K562 (cell line): ENCODE data around the gene MYO16. TPM values are rescaled to one million over a fixed set of nuclear protein-coding genes. Genes with fewer than 3 reads are reported as not detected.

Experiments used
- ATAC-seq: fragments of 200-7000 bp; cut with Tn5 transposase; 3 replicates; pipeline ENCODE4 v1.9.1; 2020; ENCODE audit warnings: moderate library complexity
- BruUV-seq: library from RNA; stranded (reverse); fragments of 400-500 nt; replicated peaks from 2 replicates; lab custom pipeline; 2021; lab: Mats Ljungman, UMichigan
- CTCF ChIA-PET: fragments of 300-600 bp; formaldehyde crosslinking; extraction: SDS; loops from one replicate; lab custom pipeline; 2021; ENCODE audit warnings: low intra/inter-chr PET ratio; lab: Yijun Ruan, JAX
- POLR2A ChIA-PET: fragments of 300-600, 350-650 bp; sonication (Branson Sonifier 250); formaldehyde crosslinking; extraction: SDS; loops from one replicate; lab custom pipeline; 2021; ENCODE audit warnings: antibody characterized with exemption, inconsistent platforms; lab: Yijun Ruan, JAX
- DNase-seq, 4 experiments: peaks; one replicate each; pipeline versions ENCODE4 v3.0.0 to v3.0.0-alpha.2; 2011 to 2018; ENCODE audit warnings: low spot score in 3 of 4, mixed read lengths in 3 of 4; ENCODE audit errors: extremely low read depth in 1 of 4
- FAIRE-seq: peaks from 2 replicates; lab custom pipeline; 2011; peaks lifted over from hg19 to GRCh38; lab: Jason Lieb, UNC
- H2AFZ ChIP-seq: 2 replicates; pipeline ENCODE4 v1.6.0; 2011; ENCODE audit warnings: low read depth, low read length, control low read depth, inconsistent platforms
- H3K27ac ChIP-seq: fragments of 200-600 bp; 3 replicates; pipeline ENCODE4 v1.8.0; 2011; ENCODE audit warnings: low read depth, mild to moderate bottlenecking, control low read depth, inconsistent platforms, low read length, moderate library complexity, mixed read lengths; ENCODE audit errors: extremely low read depth
- H3K27me3 ChIP-seq, 2 experiments: fragments of 300-600 bp in 1 of 2; 2 replicates in 1 of 2; 3 replicates in 1 of 2; pipeline versions ENCODE4 v1.6.0 to v1.8.0; 2011; ENCODE audit warnings: inconsistent platforms in 2 of 2, low read length in 2 of 2, mild to moderate bottlenecking in 1 of 2, mixed read lengths in 1 of 2, moderate library complexity in 1 of 2; ENCODE audit not compliant: control insufficient read depth in 2 of 2, insufficient read depth in 2 of 2
- H3K36me3 ChIP-seq: fragments of 300-600 bp; 3 replicates; pipeline ENCODE4 v1.8.0; 2011; ENCODE audit warnings: mild to moderate bottlenecking, low read length, inconsistent platforms; ENCODE audit not compliant: control insufficient read depth, insufficient read depth
- H3K4me1 ChIP-seq, 2 experiments: fragments of 200-600 bp in 1 of 2; replicated peaks in 1 of 2; 2 replicates in 1 of 2; 3 replicates in 1 of 2; pipeline versions ENCODE4 v1.5.1 to v1.8.0; 2011; ENCODE audit warnings: inconsistent platforms in 2 of 2, low read length in 2 of 2, mild to moderate bottlenecking in 1 of 2, mixed read lengths in 1 of 2, moderate library complexity in 1 of 2; ENCODE audit not compliant: control insufficient read depth in 2 of 2, insufficient read depth in 2 of 2
- H3K4me2 ChIP-seq: 2 replicates; pipeline ENCODE4 v1.6.1; 2011; ENCODE audit warnings: low read length, control low read depth, inconsistent platforms, mixed read lengths; ENCODE audit not compliant: insufficient read depth
- H3K4me3 ChIP-seq: fragments of 200-600 bp; sonication (generic), shearing (Covaris generic); 2 replicates; pipeline ENCODE4 v1.5.1; 2016; ENCODE audit warnings: control low read depth, inconsistent platforms
- H3K79me2 ChIP-seq: fragments of 200-600 bp; 3 replicates; pipeline ENCODE4 v1.8.0; 2011; ENCODE audit warnings: low read length, inconsistent platforms; ENCODE audit not compliant: control insufficient read depth, insufficient read depth
- H3K9ac ChIP-seq, 2 experiments: 2 replicates each; pipeline versions ENCODE4 v1.6.0 to v1.6.1; 2011; ENCODE audit warnings: low read depth in 2 of 2, low read length in 2 of 2, control low read depth in 1 of 2, inconsistent platforms in 1 of 2, mild to moderate bottlenecking in 1 of 2, mixed read lengths in 1 of 2; ENCODE audit not compliant: insufficient read depth in 1 of 2
- H3K9me1 ChIP-seq: one replicate; pipeline ENCODE4 v1.6.0; 2011; ENCODE audit warnings: inconsistent platforms, mild to moderate bottlenecking, low read length, moderate library complexity; ENCODE audit not compliant: control insufficient read depth, insufficient read depth
- H3K9me3 ChIP-seq: replicated peaks from 2 replicates; pipeline ENCODE4 v1.5.1; 2011; ENCODE audit warnings: low read depth, low read length, inconsistent platforms; ENCODE audit not compliant: control insufficient read depth, insufficient read depth
- H4K20me1 ChIP-seq: replicated peaks from 2 replicates; pipeline ENCODE4 v1.6.1; 2011; ENCODE audit warnings: low read length, inconsistent platforms, mixed read lengths; ENCODE audit not compliant: control insufficient read depth, insufficient read depth
- CBFA2T2 ChIP-seq: fragments of 450-650 bp; conservative IDR thresholded peaks from 2 replicates; pipeline ENCODE4 v1.6.1; 2017; ENCODE audit warnings: mild to moderate bottlenecking
- CCNT2 ChIP-seq: IDR thresholded peaks from 2 replicates; pipeline ENCODE4 v1.6.1; 2011; ENCODE audit warnings: borderline replicate concordance, low read depth, mild to moderate bottlenecking, moderate library complexity, mixed read lengths, low read length; ENCODE audit not compliant: insufficient read length; ENCODE audit errors: extremely low read depth
- FOXP4 ChIP-seq: sonication (generic); formaldehyde crosslinking; IDR thresholded peaks from 2 replicates; pipeline ENCODE4 v1.8.0; 2022; ENCODE audit warnings: mild to moderate bottlenecking, missing genetic modification reagents, borderline replicate concordance
- HOXB6 ChIP-seq: fragments of 250-450 bp; sonication (Bioruptor Pico); IDR thresholded peaks from 2 replicates; pipeline ENCODE4 v1.5.1; 2022; ENCODE audit warnings: mild to moderate bottlenecking, borderline replicate concordance
- JUNB ChIP-seq: fragments of 450-650 bp; formaldehyde crosslinking; conservative IDR thresholded peaks from 2 replicates; pipeline ENCODE4 v1.4.0; 2020; ENCODE audit warnings: mild to moderate bottlenecking
- KLF6 ChIP-seq: fragments of 250-450 bp; sonication (Bioruptor Pico); IDR thresholded peaks from 2 replicates; pipeline ENCODE4 v1.4.0; 2020; ENCODE audit warnings: mild to moderate bottlenecking, moderate library complexity, borderline replicate concordance
- MED1 ChIP-seq: sonication (generic); formaldehyde crosslinking; IDR thresholded peaks from 2 replicates; pipeline ENCODE4 v1.8.1; 2023; ENCODE audit warnings: missing genetic modification reagents, borderline replicate concordance
- PTTG1 ChIP-seq: fragments of 450-650 bp; IDR thresholded peaks from 2 replicates; pipeline ENCODE4 v1.6.1; 2016; ENCODE audit warnings: low read depth, mild to moderate bottlenecking, missing genetic modification characterization, missing compliant biosample characterization
- PURB ChIP-seq: sonication (generic); formaldehyde crosslinking; IDR thresholded peaks from 2 replicates; pipeline ENCODE4 v1.9.0; 2021; ENCODE audit warnings: low read depth, mild to moderate bottlenecking, missing genetic modification reagents
- SMAD2 ChIP-seq: fragments of 150-350 bp; IDR thresholded peaks from 2 replicates; pipeline ENCODE4 v1.6.1; 2014; ENCODE audit warnings: low read depth, mild to moderate bottlenecking, low read length
- ZFPM2 ChIP-seq: fragments of 250-450 bp; sonication (Bioruptor Pico); IDR thresholded peaks from 2 replicates; pipeline ENCODE4 v1.5.1; 2022; ENCODE audit warnings: mild to moderate bottlenecking
- ZNF134 ChIP-seq: fragments of 250-450 bp; sonication (Bioruptor Pico); conservative IDR thresholded peaks from 2 replicates; pipeline ENCODE4 v1.4.0; 2020
- ZNF316 ChIP-seq: fragments of 450-650 bp; IDR thresholded peaks from 2 replicates; pipeline ENCODE4 v1.6.1; 2016
- WGBS: fragments of 100-300 bp; shearing (Covaris generic); methylation state at CpG from one replicate; pipeline ENCODE4 v1.1.6; 2016; ENCODE audit warnings: low coverage, mixed read lengths; ENCODE audit not compliant: insufficient coverage; ENCODE audit errors: missing lambda C conversion rate; 5-methylcytosine and 5-hydroxymethylcytosine counted together
- in situ Hi-C: fragments of 300-500 bp; cut with MboI; formaldehyde crosslinking; loops from 4 replicates; pipeline ENCODE4 v1.15.0; 2018; ENCODE audit warnings: inconsistent platforms, mixed read lengths
- intact Hi-C: fragments of 100-400 bp; cut with micrococcal nuclease; formaldehyde crosslinking; loops from 2 replicates; pipeline ENCODE4 v1.14.2; 2022
- polyA plus RNA-seq, 8 experiments: library from polyadenylated mRNA; depleted of rRNA in 4 of 8; stranded (reverse) in 5 of 8; unstranded in 3 of 8; fragments of >200 nt; fragmentation: Nextera tagmentation in 2 of 8; fragmentation: Illumina TruSeq in 1 of 8; extraction: Ambion mirVana in 2 of 8; extraction: Trizol in 1 of 8; gene quantifications; 2 replicates each; pipeline versions ENCODE4 v1.2.1 to v1.2.3, GENCODE V29; 2011 to 2014; ENCODE audit warnings: inconsistent platforms in 1 of 8, missing spikeins in 1 of 8
- total RNA-seq, 7 experiments: library from RNA; depleted of rRNA in 6 of 7; stranded (reverse); fragments of >200 nt in 6 of 7; fragmentation: Illumina TruSeq in 2 of 7; extraction: Trizol in 2 of 7; gene quantifications; 2 replicates each; pipeline versions ENCODE4 v1.2.1 to v1.2.3, GENCODE V29; 2011 to 2021; ENCODE audit warnings: low replicate concordance in 1 of 7

Gene MYO16
- total and polyA plus RNA-seq, 9 of the 15 experiments (the other 6 are each of a cell fraction or from before 2014, with no cell fraction given) = 4.3 to 45.7 (median 12.1) TPM

- in situ Hi-C loops (no loop called here), intact Hi-C loops (no loop called here)
- no peak overlapping the region for H3K9ac ChIP-seq
- H2AFZ ChIP-seq = no peak overlapping the region
- CTCF ChIA-PET = no interaction called here
- WGBS = 46% methylated on average over 3 of the region's 5 CpGs
- H3K27ac ChIP-seq = no peak overlapping the region
- no peaks in the 10 kb centered on the region for H3K9me3 ChIP-seq
- H3K4me2 ChIP-seq = no peak overlapping the region
- H3K79me2 ChIP-seq = no peaks in the 10 kb centered on the region
- no peaks in the 10 kb centered on the region for H3K36me3 ChIP-seq
- POLR2A ChIA-PET = no interaction called here
- DNase-seq = no peak
- H3K4me3 ChIP-seq = no peak overlapping the region
- H3K27me3 ChIP-seq = no peaks in the 10 kb centered on the region
- H3K4me1 ChIP-seq = no peaks in the 10 kb centered on the region
- TF ChIP-seq JUNB = no peak
- no peak for TF ChIP-seq HOXB6
- TF ChIP-seq CBFA2T2 = no peak
- no peak for TF ChIP-seq CCNT2
- no TSS peak for BruUV-seq
- H4K20me1 ChIP-seq = no peaks in the 10 kb centered on the region
- H3K9me1 ChIP-seq = no peaks in the 10 kb centered on the region
- FAIRE-seq = no peak
- no peak for ATAC-seq
These were observed 492.4 kb downstream of the MYO16 start for GRCh38 chr13:109121826-109122225.

DNA sequence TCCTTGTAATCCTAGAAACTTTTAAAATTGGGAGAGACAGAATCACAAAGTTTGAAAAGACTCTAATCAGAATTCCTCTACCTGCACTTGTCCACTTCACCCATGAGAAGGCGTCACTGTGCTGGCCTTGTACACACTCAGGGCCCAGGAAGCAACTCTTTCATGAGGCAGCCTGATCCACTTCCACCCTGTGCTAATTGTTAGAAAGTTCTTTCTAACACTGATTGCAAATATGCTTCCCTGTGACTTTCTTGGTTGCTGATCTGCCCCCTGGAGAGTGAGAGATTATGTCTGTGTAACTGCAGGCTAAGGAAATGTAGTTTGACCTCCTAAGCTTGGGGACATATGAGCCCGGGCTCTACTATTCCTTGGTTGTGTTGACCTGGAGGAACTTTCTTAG, 494.6 kb downstream of the MYO16 start:
- no TSS peak for BruUV-seq
- 29% methylated on average over 2 of the region's 2 CpGs for WGBS
- POLR2A ChIA-PET = no interaction called here
- TF ChIP-seq MED1 (no peak), FOXP4 (CRISPR knock-in tag) (no peak), SMAD2 (no peak), ZFPM2 (CRISPR knock-in tag) (no peak), PTTG1 (no peak), PURB (no peak), ZNF316 (no peak), ZNF134 (CRISPR knock-in tag) (no peak), KLF6 (CRISPR knock-in tag) (no peak)

More for the DNA sequence above, 494.6 kb downstream of the MYO16 start:
- Histone ChIP-seq H3K36me3 (no peaks in the 10 kb centered on the region), H3K4me1 (no peaks in the 10 kb centered on the region), H3K79me2 (no peaks in the 10 kb centered on the region), H3K9me1 (no peaks in the 10 kb centered on the region), H3K9ac (no peak overlapping the region), H3K9me3 (no peaks in the 10 kb centered on the region), H3K27me3 (no peaks in the 10 kb centered on the region), H3K4me2 (no peak overlapping the region), H4K20me1 (no peaks in the 10 kb centered on the region), H3K4me3 (no peak overlapping the region), H2AFZ (no peak overlapping the region), H3K27ac (no peak overlapping the region)
- FAIRE-seq (no peak), DNase-seq (no peak), ATAC-seq (no peak)
- CTCF ChIA-PET = no interaction called here
- intact Hi-C loops = no loop called here
- in situ Hi-C loops = no loop called here
